Smooth muscle cell (in vitro differentiated cells): ENCODE data around the gene DHFR. TPM values are rescaled to one million over a fixed set of nuclear protein-coding genes. Genes with fewer than 3 reads are reported as not detected.

ENCODE experiments used
- DNase-seq: peaks from one replicate; lab custom pipeline; 2025; ENCODE audit not compliant: unreplicated experiment; lab: John Stamatoyannopoulos, UW
- H2AFZ ChIP-seq: fragments of 200-600 bp; sonication (generic); 2 replicates; pipeline ENCODE4 v1.6.0; 2016; ENCODE audit warnings: antibody characterized with exemption, low read depth, mild to moderate bottlenecking
- H3F3A ChIP-seq: fragments of 200-600 bp; sonication (generic); 2 replicates; pipeline ENCODE4 v1.6.0; 2017; ENCODE audit warnings: antibody characterized with exemption, low read depth
- H3K27ac ChIP-seq: fragments of 200-600 bp; sonication (generic); 2 replicates; pipeline ENCODE4 v1.5.1; 2016; ENCODE audit warnings: low read depth, mild to moderate bottlenecking
- H3K27me3 ChIP-seq: fragments of 200-600 bp; sonication (generic); 2 replicates; pipeline ENCODE4 v1.6.1; 2016; ENCODE audit warnings: low read depth, mild to moderate bottlenecking
- H3K36me3 ChIP-seq: fragments of 200-600 bp; sonication (generic); 2 replicates; pipeline ENCODE4 v1.5.1; 2016; ENCODE audit warnings: low read depth
- H3K4me1 ChIP-seq: fragments of 200-600 bp; sonication (generic); 2 replicates; pipeline ENCODE4 v1.5.1; 2016; ENCODE audit warnings: low read depth
- H3K4me2 ChIP-seq: fragments of 200-600 bp; sonication (generic); 2 replicates; pipeline ENCODE4 v1.6.0; 2016; ENCODE audit warnings: mild to moderate bottlenecking
- H3K4me3 ChIP-seq: fragments of 200-600 bp; sonication (generic); 2 replicates; pipeline ENCODE4 v1.5.1; 2016; ENCODE audit warnings: mild to moderate bottlenecking
- H3K79me2 ChIP-seq: fragments of 200-600 bp; sonication (generic); 2 replicates; pipeline ENCODE4 v1.6.0; 2016; ENCODE audit warnings: low read depth, mild to moderate bottlenecking
- H3K9ac ChIP-seq: fragments of 200-600 bp; sonication (generic); 2 replicates; pipeline ENCODE4 v1.6.0; 2016; ENCODE audit warnings: low read depth
- H3K9me3 ChIP-seq: fragments of 200-600 bp; sonication (generic); replicated peaks from 2 replicates; pipeline ENCODE4 v1.5.1; 2016; ENCODE audit warnings: low read depth
- H4K20me1 ChIP-seq: fragments of 200-600 bp; sonication (generic); 2 replicates; pipeline ENCODE4 v1.6.0; 2016; ENCODE audit warnings: low read depth
- WGBS: methylation state at CpG from one replicate; pipeline ENCODE4 v1.1.7; 2016; ENCODE audit warnings: low lambda C conversion rate; 5-methylcytosine and 5-hydroxymethylcytosine counted together
- polyA plus RNA-seq: library from polyadenylated mRNA; unstranded; fragments of >200 nt; fragmentation: Nextera tagmentation; extraction: Ambion mirVana; gene quantifications from 2 replicates; pipeline ENCODE4 v1.2.1, GENCODE V29; 2016
- total RNA-seq: library from RNA; depleted of rRNA; stranded (reverse); fragments of >200 nt; gene quantifications from 2 replicates; pipeline ENCODE4 v1.2.3, GENCODE V29; 2014
- TF ChIP-seq, protein P1 (sequence below): fragments of 200-600 bp; sonication (generic); IDR thresholded peaks from 2 replicates; pipeline ENCODE4 v1.5.1; 2017; ENCODE audit warnings: borderline replicate concordance, mild to moderate bottlenecking, antibody characterized with exemption; ENCODE audit not compliant: insufficient read depth, poor library complexity, severe bottlenecking

Gene DHFR
- total and polyA plus RNA-seq, 2 experiments from 2014 or later, result 7.4 to 16.5 TPM

DNA sequence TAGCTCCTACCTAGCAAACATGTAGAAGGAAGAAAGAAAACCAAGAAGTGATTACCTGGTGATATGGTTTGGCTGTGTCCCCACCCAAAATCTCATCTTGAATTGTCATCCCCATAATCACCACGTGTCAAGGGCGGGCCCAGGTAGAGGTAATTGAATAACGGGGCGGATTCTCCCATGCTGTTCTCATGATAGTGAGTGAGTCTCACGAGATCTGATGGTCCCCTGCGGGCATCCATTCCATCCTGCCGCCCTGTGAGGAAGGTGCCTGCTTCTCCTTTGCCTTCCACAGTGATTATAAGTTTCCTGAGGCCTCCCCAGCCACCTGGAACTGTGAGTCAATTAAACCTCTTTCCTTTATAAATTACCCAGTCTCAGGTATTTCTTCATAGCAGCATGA lies 57.3 kb downstream of the DHFR start:
- H3K36me3 ChIP-seq, result no peaks in the 10 kb centered on the region
- 72% methylated on average over 7 of the region's 7 CpGs for WGBS
- H3K79me2 ChIP-seq, result no peaks in the 10 kb centered on the region
- no peaks in the 10 kb centered on the region for H3K27me3 ChIP-seq
- H2AFZ ChIP-seq, result no peak overlapping the region
- H3K9me3 ChIP-seq, result no peaks in the 10 kb centered on the region
- no peak for DNase-seq
- no peak overlapping the region for H3K4me3 ChIP-seq
- H3F3A ChIP-seq, result no peaks in the 10 kb centered on the region
- TF ChIP-seq, protein P1, sequence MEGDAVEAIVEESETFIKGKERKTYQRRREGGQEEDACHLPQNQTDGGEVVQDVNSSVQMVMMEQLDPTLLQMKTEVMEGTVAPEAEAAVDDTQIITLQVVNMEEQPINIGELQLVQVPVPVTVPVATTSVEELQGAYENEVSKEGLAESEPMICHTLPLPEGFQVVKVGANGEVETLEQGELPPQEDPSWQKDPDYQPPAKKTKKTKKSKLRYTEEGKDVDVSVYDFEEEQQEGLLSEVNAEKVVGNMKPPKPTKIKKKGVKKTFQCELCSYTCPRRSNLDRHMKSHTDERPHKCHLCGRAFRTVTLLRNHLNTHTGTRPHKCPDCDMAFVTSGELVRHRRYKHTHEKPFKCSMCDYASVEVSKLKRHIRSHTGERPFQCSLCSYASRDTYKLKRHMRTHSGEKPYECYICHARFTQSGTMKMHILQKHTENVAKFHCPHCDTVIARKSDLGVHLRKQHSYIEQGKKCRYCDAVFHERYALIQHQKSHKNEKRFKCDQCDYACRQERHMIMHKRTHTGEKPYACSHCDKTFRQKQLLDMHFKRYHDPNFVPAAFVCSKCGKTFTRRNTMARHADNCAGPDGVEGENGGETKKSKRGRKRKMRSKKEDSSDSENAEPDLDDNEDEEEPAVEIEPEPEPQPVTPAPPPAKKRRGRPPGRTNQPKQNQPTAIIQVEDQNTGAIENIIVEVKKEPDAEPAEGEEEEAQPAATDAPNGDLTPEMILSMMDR, result no peak
- no peak overlapping the region for H3K27ac ChIP-seq
- no peak overlapping the region for H3K9ac ChIP-seq
- no peaks in the 10 kb centered on the region for H3K4me1 ChIP-seq
- H4K20me1 ChIP-seq, result no peaks in the 10 kb centered on the region
- no peak overlapping the region for H3K4me2 ChIP-seq

- Histone ChIP-seq H3K27ac (no peak overlapping the region), H3K27me3 (no peaks in the 10 kb centered on the region), H2AFZ (no peak overlapping the region), H3K9me3 (no peaks in the 10 kb centered on the region), H3K79me2 (no peaks in the 10 kb centered on the region), H4K20me1 (no peaks in the 10 kb centered on the region), H3K9ac (no peak overlapping the region), H3F3A (no peaks in the 10 kb centered on the region), H3K4me3 (no peak overlapping the region), H3K4me1 (no peaks in the 10 kb centered on the region), H3K4me2 (no peak overlapping the region), H3K36me3 (no peaks in the 10 kb centered on the region)
- DNase-seq, result no peak
- TF ChIP-seq, protein P1, result no peak
- 96% methylated on average over 2 of the region's 2 CpGs for WGBS
Measured at GRCh38 chr5:80594810-80595209, 60.0 kb downstream of the DHFR start.

DNA sequence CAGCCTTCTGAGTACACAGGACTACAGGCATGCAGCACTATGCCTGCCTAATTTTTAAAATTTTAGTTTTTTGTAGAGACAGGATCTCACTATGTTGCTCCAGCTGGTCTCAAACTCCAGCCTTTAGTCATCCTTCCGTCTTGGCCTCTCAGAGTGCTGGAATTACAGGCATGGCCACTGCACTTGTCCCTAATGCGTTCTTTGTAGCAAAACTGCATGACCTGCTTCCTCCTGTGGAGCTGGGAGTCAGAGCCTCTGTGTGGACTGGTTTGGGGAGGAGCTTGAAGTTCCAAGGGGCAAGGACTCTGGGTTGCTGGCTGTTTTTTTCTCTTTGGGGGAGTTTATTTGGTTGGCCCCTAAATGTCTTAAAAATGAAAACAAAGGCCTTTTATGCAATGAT lies 62.0 kb downstream of the DHFR start:
- Histone ChIP-seq H3K79me2 (no peaks in the 10 kb centered on the region), H2AFZ (no peak overlapping the region), H3K4me1 (no peaks in the 10 kb centered on the region), H3F3A (no peaks in the 10 kb centered on the region), H3K4me2 (no peak overlapping the region), H3K4me3 (no peak overlapping the region), H3K9ac (no peak overlapping the region), H3K9me3 (no peaks in the 10 kb centered on the region), H3K36me3 (no peaks in the 10 kb centered on the region), H3K27me3 (no peaks in the 10 kb centered on the region), H4K20me1 (no peaks in the 10 kb centered on the region), H3K27ac (no peak overlapping the region)
- 96% methylated on average over 2 of the region's 2 CpGs for WGBS
- TF ChIP-seq, protein P1, result no peak
- no peak for DNase-seq

DNA sequence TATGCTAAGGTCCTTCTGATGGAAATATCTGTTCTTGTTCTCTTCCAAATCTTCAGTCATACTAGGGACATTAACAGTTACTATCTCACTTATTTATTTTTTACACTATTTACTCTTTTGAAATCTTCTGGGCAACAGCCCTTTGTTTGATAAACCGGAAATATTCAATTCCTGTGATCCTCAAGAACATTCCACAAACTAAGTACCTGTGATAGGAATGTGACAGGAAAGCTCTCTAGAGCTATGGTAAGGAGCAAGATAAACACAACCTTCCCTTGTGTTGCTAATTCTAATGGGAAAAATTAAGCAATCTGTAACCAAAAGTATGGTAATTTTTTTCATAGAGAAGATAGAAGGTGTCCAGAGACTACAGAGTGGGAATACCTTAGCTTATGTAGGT lies 62.7 kb downstream of the DHFR start:
- Histone ChIP-seq H3K4me3 (no peak overlapping the region), H3K79me2 (no peaks in the 10 kb centered on the region), H3K4me2 (no peak overlapping the region), H3K4me1 (no peaks in the 10 kb centered on the region), H3K27ac (no peak overlapping the region), H3F3A (no peaks in the 10 kb centered on the region), H3K9me3 (no peaks in the 10 kb centered on the region), H3K36me3 (no peaks in the 10 kb centered on the region), H2AFZ (no peak overlapping the region), H3K27me3 (no peaks in the 10 kb centered on the region), H3K9ac (no peak overlapping the region), H4K20me1 (no peaks in the 10 kb centered on the region)
- DNase-seq, result no peak
- WGBS, result 82% methylated on average over 1 of the region's 1 CpG
- TF ChIP-seq, protein P1, result no peak
